DLD1 (cell line): ENCODE measurements around the gene ADGRV1.
"Not testable (repeated sequence)": the region's sequence is repeated elsewhere in the genome, so short reads cannot be mapped to it uniquely, and the experiment has no call there.

Experiments
- in situ Hi-C: cut with HindIII; loops from 2 replicates; pipeline ENCODE4 v1.10.0; 2017; ENCODE audit warnings: low sequenced_read_pairs

ADGRV1 gene

GRCh38 chr5:90549223-90549622, 9.4 kb upstream of the ADGRV1 start:
- in situ Hi-C loops, result no loop called here

- in situ Hi-C loops, result no loop called here
These were observed 8.8 kb upstream of the ADGRV1 start for GRCh38 chr5:90549729-90550275.

DNA sequence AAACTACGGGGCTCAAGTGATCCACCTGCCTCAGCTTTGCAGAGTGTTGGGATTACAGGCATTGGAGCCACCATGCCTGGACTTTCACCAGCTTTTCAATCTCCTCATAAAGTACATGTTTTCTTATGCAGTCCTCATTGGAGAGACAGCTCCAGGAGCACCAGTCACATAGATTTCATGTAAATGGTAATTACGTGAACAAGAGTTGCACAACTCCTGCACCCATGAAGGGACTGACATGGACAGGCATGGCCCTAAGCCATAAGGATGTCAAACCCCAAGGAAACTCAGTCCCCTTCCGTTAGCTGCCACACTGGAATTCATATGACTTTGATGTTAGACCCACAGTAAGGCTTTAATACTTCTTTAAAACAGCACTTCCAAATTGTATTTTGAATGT, 7.6 kb upstream of the ADGRV1 start:
- in situ Hi-C loops, result no loop called here

GRCh38 chr5:90551376-90551775, 7.2 kb upstream of the ADGRV1 start:
- in situ Hi-C loops, result no loop called here

GRCh38 chr5:90553711-90554110, 4.9 kb upstream of the ADGRV1 start:
- in situ Hi-C loops, result no loop called here

- in situ Hi-C loops, result no loop called here
These were observed 4.1 kb upstream of the ADGRV1 start for GRCh38 chr5:90554358-90555006.

- in situ Hi-C loops, result no loop called here
These were observed 2.9 kb upstream of the ADGRV1 start for GRCh38 chr5:90555666-90556065.

- in situ Hi-C loops, result no loop called here
These were observed 1.2 kb upstream of the ADGRV1 start for GRCh38 chr5:90557391-90557790.

DNA sequence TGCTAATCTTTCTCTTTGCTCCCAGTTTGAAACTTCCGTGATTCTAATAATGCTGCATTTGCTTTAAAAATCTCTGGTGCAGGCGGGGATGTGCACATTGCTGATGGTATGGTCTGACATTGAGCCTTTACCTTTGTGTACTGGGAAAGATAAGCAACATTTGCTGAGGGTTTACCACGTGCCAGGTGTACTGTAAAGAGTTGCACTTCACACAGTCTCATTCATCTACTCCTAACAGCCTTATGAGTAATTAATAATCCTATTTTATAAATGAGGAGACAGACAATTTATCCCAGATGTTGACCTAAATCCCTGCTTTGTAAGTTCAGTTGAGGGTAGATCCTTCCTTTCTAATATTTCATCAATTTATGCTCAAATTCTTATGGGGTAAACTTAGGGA, 726 bp upstream of the ADGRV1 start:
- in situ Hi-C loops, result no loop called here

- in situ Hi-C loops, result no loop called here
These were observed 2.2 kb downstream of the ADGRV1 start for GRCh38 chr5:90560771-90561170.

DNA sequence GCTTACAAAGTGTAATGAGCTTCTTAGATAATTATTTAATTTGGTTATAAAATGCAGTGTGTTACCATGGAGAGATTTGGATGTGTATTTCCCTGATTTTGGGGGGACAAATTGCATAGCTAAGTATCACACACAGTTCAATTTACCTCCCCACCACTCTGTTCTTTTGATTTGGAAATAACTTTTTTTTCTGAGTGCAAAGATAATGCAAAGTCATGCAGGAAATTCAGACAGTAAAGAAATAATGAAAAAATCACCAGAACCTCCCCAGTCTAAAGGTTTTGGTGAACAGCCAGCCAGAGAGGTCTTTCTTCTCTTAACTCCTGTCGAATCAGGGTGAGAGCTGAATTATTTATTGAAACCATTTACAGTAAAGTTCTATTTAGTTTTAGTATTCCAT, 3.2 kb downstream of the ADGRV1 start:
- in situ Hi-C loops, result no loop called here

DNA sequence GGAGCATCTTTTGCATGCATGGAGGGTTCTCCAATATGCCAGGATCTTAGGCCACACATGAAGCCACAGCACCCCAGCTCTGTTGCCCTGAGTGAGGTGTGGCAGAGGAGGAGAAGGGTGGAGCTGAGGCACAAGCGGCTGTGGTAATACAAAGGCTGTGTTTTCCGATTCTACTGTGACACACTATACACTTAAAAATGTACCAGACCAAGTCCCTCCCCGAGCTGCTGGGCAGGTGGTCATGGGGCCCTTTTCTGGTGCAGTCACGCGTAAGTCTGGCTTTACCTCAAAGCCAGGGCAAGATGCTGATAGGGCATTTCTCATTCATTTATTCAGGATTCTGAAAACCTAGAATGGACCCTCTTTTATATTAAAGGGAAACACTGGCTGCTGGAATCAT, 3.7 kb downstream of the ADGRV1 start:
- in situ Hi-C loops, result no loop called here

DNA sequence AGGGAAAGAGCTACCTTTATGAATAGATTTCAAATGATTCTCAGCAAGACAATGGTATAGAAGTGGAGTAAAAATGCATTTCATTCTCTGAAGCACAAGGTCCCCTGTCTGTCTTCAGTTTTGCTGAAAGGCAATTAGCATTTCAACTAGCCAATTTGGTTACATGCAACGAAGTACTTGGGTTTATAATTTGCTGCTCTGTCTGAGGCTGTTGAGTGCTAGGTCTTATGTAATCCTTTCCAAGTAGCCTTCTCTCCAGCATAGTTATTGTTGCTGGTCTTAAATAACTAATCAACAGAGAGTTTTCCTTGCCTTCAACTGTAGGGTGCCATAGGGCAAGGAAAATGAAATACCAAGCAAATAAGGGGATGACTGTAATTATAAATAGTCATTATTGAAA, 4.5 kb downstream of the ADGRV1 start:
- in situ Hi-C loops, result no loop called here

- in situ Hi-C loops, result no loop called here
These were observed 6.9 kb downstream of the ADGRV1 start for GRCh38 chr5:90565491-90565890.

GRCh38 chr5:90569084-90569483, 10.5 kb downstream of the ADGRV1 start:
- in situ Hi-C loops, result no loop called here

GRCh38 chr5:90570034-90570433, 11.4 kb downstream of the ADGRV1 start:
- in situ Hi-C loops, result no loop called here

GRCh38 chr5:90571147-90571773, 12.7 kb downstream of the ADGRV1 start:
- in situ Hi-C loops, result no loop called here

GRCh38 chr5:90575712-90576111, 17.1 kb downstream of the ADGRV1 start:
- in situ Hi-C loops, result no loop called here

GRCh38 chr5:90576566-90576965, 18.0 kb downstream of the ADGRV1 start:
- in situ Hi-C loops, result not testable (repeated sequence)

DNA sequence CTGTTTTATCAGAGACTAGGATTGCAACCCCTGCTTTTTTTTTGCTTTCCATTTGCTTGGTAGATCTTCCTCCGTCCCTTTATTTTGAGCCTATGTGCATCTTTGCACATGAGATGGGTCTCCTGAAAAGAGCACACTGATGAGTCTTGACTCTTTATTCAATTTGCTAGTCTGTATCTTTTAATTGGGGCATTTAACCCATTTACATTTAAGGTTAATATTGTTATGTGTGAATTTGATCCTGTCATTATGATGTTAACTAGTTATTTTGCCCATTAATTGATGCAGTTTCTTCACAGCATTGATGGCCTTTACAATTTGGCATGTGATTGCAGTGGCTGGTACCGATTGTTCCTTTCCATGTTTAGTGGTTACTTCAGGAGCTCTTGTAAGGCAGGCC, 21.3 kb downstream of the ADGRV1 start:
- in situ Hi-C loops, result not testable (repeated sequence)

DNA sequence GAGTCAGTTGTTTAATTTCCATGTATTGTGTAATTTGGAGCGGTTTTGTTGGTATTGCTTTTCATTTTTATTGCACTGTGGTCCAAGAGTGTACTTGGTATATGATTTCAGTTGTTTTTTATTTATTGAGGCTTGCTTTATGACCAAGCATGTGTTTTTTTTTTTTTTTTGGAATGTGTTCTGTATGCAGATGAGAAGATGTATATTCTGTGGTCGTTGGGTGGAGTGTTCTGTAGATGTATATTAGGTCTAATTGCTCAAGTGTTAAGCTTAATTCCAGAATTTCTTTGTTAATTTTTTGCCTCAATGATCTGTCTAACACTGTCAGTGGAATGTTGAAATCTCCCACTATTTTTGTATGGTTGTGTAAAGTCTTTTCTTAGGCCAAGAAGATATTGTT, 23.4 kb downstream of the ADGRV1 start:
- in situ Hi-C loops, result no loop called here

DNA sequence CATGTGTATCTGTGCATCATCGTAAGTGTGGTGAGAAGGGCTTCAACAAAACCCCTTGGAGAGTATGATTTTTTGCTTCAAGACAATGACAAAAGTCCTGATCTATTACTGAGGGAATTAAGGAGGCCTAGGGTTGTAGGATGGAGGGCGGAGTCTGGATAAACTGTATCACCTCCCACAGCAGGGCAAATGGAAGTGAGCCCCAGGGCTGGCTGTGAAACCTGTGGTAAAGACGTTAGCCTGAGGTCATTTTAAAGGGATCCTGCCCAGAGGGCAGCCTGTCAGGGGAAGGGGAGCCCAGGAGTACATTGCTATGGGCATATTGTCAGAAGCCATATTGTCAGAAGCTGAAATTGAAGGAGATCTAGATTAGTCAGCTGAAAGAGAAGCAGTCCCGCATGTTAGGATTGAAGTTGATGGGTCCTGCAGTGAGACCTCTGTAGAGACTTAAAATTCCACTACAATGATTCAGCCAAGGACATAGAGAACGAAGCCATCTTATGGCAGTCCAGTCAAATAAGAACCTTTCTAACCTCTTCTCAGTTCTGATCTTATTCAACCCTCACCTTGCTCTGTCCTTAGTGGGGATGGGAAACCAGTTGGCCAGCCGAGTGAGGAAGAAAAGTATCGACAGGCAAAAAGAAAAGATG, 26.9 kb downstream of the ADGRV1 start:
- in situ Hi-C loops, result no loop called here
